HG03108 (cell line): Measurements from ENCODE around the gene CHST2.
"Not testable (repeated sequence)": the region's sequence is repeated elsewhere in the genome, so short reads cannot be mapped to it uniquely, and the experiment has no call there.

ENCODE experiments used
- ATAC-seq: cut with Tn5 transposase; IDR thresholded peaks from one replicate; pipeline ENCODE4 v1.9.1; 2021; ENCODE audit warnings: moderate library complexity; ENCODE audit not compliant: unreplicated experiment

Gene CHST2

GRCh38 chr3:143119009-143119914 is at the start of gene CHST2:
TSS of gene CHST2 (plus strand) at chr3:143119771. CDS start at chr3:143120817, 1,046 bp downstream.
- peak; percentile 63 for ATAC-seq

- no peak for ATAC-seq
These were observed 48.5 kb upstream of the CHST2 start for GRCh38 chr3:143070977-143071551.

GRCh38 chr3:143071776-143072175 is 47.8 kb upstream of the CHST2 start:
- ATAC-seq = no peak

- ATAC-seq = not testable (repeated sequence)
These were observed 47.1 kb upstream of the CHST2 start for GRCh38 chr3:143072298-143073020.

- ATAC-seq = not testable (repeated sequence)
These were observed 46.0 kb upstream of the CHST2 start for GRCh38 chr3:143073541-143073940.

GRCh38 chr3:143073983-143074382 is 45.6 kb upstream of the CHST2 start:
- ATAC-seq = not testable (repeated sequence)

GRCh38 chr3:143078883-143079282 is 40.7 kb upstream of the CHST2 start:
- no peak for ATAC-seq

- ATAC-seq = no peak
These were observed 39.4 kb upstream of the CHST2 start for GRCh38 chr3:143080196-143080595.

GRCh38 chr3:143081365-143081764 is 38.2 kb upstream of the CHST2 start:
- ATAC-seq = no peak

GRCh38 chr3:143081844-143082778 is 37.5 kb upstream of the CHST2 start:
- ATAC-seq = peak; percentile 74

GRCh38 chr3:143083781-143084180 is 35.8 kb upstream of the CHST2 start:
- ATAC-seq = no peak

GRCh38 chr3:143084856-143085731 is 34.5 kb upstream of the CHST2 start:
- ATAC-seq = peak; percentile 58

- no peak for ATAC-seq
These were observed 30.7 kb upstream of the CHST2 start for GRCh38 chr3:143088835-143089234.

- ATAC-seq = no peak
These were observed 29.6 kb upstream of the CHST2 start for GRCh38 chr3:143089965-143090364.

GRCh38 chr3:143090486-143090885 is 29.1 kb upstream of the CHST2 start:
- no peak for ATAC-seq

GRCh38 chr3:143090976-143091837 is 28.4 kb upstream of the CHST2 start:
- no peak for ATAC-seq

GRCh38 chr3:143092191-143092590 is 27.4 kb upstream of the CHST2 start:
- no peak for ATAC-seq

- no peak for ATAC-seq
These were observed 23.8 kb upstream of the CHST2 start for GRCh38 chr3:143095813-143096212.
